ENCODE results near the gene USP21. TPM values are rescaled to one million over a fixed set of nuclear protein-coding genes. Genes with fewer than 3 reads are reported as not detected.

Gene USP21
- total and polyA plus RNA-seq, 9 of the 15 experiments (the other 6 are each of a cell fraction or from before 2014, with no cell fraction given): 4.9 to 52.4 (median 21.6) TPM

DNA sequence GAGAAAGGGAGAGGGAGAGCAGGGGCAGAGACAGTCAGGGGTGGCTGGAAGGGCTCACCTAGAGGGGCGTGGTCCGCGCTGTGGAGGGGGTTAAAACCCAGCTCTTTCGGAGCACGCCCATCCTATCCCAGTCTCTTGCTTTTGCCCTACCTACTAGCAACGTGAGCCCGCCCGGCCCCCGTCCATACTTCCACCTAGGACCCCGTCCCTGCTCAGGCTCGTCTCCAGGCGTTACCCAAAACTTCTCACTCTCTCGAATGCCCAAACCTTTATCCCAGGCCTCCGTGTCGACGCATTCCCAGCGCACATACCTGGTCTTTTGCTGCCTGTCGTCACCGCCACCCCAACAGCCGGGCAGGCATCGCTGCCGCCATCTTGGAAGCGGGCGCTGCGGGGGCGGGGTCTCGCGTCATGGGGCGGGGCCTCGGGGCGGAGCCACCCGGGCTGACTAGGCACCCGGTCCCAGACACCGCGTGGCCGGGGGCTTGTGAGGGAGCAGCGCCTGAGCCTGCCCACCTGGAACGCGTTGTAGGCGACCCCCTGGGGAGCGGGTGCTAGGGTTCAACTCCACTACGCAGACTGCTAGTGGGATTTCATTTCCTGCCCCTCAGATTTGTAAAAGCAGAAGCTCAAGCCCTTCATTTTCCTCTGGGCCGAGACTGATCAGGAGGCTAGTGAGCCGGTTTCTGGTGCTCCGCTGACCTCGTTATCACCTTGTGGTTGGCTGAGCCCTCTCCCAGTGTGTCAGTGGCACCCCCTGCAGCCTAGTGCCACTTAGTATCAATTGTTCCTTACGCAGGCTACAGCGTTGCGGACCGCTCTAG lies 18.0 kb downstream of the USP21 start, which contains the start of gene B4GALT3 (continued):
- TF ChIP-seq, protein P1, sequence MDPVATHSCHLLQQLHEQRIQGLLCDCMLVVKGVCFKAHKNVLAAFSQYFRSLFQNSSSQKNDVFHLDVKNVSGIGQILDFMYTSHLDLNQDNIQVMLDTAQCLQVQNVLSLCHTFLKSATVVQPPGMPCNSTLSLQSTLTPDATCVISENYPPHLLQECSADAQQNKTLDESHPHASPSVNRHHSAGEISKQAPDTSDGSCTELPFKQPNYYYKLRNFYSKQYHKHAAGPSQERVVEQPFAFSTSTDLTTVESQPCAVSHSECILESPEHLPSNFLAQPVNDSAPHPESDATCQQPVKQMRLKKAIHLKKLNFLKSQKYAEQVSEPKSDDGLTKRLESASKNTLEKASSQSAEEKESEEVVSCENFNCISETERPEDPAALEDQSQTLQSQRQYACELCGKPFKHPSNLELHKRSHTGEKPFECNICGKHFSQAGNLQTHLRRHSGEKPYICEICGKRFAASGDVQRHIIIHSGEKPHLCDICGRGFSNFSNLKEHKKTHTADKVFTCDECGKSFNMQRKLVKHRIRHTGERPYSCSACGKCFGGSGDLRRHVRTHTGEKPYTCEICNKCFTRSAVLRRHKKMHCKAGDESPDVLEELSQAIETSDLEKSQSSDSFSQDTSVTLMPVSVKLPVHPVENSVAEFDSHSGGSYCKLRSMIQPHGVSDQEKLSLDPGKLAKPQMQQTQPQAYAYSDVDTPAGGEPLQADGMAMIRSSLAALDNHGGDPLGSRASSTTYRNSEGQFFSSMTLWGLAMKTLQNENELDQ (CRISPR knock-in tag; IDR thresholded peaks at IDR 0.05; ENCODE audit: borderline replicate concordance): no peak
- TF ChIP-seq PRPF4 (IDR thresholded peaks at IDR 0.05; ENCODE audit: insufficient read depth, low read depth, low read length, poor library complexity, severe bottlenecking) (no peak), E2F3 (CRISPR knock-in tag; IDR thresholded peaks at IDR 0.05) (no peak), ZNF384 (IDR thresholded peaks at IDR 0.05; ENCODE audit: low read depth, low read length) (no peak), KLF1 (tag; IDR thresholded peaks at IDR 0.05) (no peak; the same call in 1 of the 2 replicates), DNMT1 (IDR thresholded peaks at IDR 0.05) (no peak), HDAC2 (IDR thresholded peaks at IDR 0.05) (peak; percentile 90), KAT7 (CRISPR knock-in tag; IDR thresholded peaks at IDR 0.05; ENCODE audit: borderline replicate concordance) (0 out of 2 replicates have a peak, but pooled peaks have one; percentile 32), ZNF512 (tag; IDR thresholded peaks at IDR 0.05) (no peak), ZNF76 (CRISPR knock-in tag; IDR thresholded peaks at IDR 0.05; ENCODE audit: borderline replicate concordance) (0 out of 2 replicates have a peak, but pooled peaks have one; percentile 52)
- TF ChIP-seq, protein P2, sequence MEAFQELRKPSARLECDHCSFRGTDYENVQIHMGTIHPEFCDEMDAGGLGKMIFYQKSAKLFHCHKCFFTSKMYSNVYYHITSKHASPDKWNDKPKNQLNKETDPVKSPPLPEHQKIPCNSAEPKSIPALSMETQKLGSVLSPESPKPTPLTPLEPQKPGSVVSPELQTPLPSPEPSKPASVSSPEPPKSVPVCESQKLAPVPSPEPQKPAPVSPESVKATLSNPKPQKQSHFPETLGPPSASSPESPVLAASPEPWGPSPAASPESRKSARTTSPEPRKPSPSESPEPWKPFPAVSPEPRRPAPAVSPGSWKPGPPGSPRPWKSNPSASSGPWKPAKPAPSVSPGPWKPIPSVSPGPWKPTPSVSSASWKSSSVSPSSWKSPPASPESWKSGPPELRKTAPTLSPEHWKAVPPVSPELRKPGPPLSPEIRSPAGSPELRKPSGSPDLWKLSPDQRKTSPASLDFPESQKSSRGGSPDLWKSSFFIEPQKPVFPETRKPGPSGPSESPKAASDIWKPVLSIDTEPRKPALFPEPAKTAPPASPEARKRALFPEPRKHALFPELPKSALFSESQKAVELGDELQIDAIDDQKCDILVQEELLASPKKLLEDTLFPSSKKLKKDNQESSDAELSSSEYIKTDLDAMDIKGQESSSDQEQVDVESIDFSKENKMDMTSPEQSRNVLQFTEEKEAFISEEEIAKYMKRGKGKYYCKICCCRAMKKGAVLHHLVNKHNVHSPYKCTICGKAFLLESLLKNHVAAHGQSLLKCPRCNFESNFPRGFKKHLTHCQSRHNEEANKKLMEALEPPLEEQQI (IDR thresholded peaks at IDR 0.05): no peak
